Measurements from ENCODE around the gene PTPRJ. TPM values are rescaled to one million over a fixed set of nuclear protein-coding genes. Genes with fewer than 3 reads are reported as not detected.

The PTPRJ gene
- total RNA-seq, 1 donor: 10.9 TPM

- Histone ChIP-seq H3K27me3 (ENCODE audit: insufficient read depth, low read length) (no peaks in the 10 kb centered on the region), H4K20me1 (ENCODE audit: insufficient read depth, low read length) (no peaks in the 10 kb centered on the region), H2AFZ (ENCODE audit: low read length) (no peak overlapping the region), H3K4me1 (ENCODE audit: insufficient read depth, low read length) (peaks cover 6% of the 10 kb centered on the region), H3K4me2 (ENCODE audit: insufficient read depth, low read length) (no peak overlapping the region), H3K9me3 (ENCODE audit: low read depth, low read length) (no peaks in the 10 kb centered on the region), H3K4me3 (ENCODE audit: insufficient read depth, low read length) (no peak overlapping the region), H3K79me2 (ENCODE audit: insufficient read depth, low read length) (no peaks in the 10 kb centered on the region), H3K27ac (ENCODE audit: low read depth, low read length) (no peak overlapping the region), H3K36me3 (ENCODE audit: insufficient read depth, low read length) (peaks cover 59% of the 10 kb centered on the region)
- TF ChIP-seq CTCF (IDR thresholded peaks at IDR 0.05; ENCODE audit: extremely low read depth, low read depth, low read length): no peak
- no peak for DNase-seq (ENCODE audit: insufficient read length, low spot score, missing footprints)
Observed at GRCh38 chr11:48124880-48125279, 144.5 kb downstream of the PTPRJ start.

GRCh38 chr11:48125866-48126265, 145.5 kb downstream of the PTPRJ start:
- TF ChIP-seq CTCF (IDR thresholded peaks at IDR 0.05; ENCODE audit: extremely low read depth, low read depth, low read length): no peak
- no peak for DNase-seq (ENCODE audit: insufficient read length, low spot score, missing footprints)
- Histone ChIP-seq H3K4me3 (ENCODE audit: insufficient read depth, low read length) (no peak overlapping the region), H3K4me1 (ENCODE audit: insufficient read depth, low read length) (peaks cover 6% of the 10 kb centered on the region), H3K36me3 (ENCODE audit: insufficient read depth, low read length) (peaks cover 65% of the 10 kb centered on the region), H3K4me2 (ENCODE audit: insufficient read depth, low read length) (no peak overlapping the region), H2AFZ (ENCODE audit: low read length) (no peak overlapping the region), H3K79me2 (ENCODE audit: insufficient read depth, low read length) (no peaks in the 10 kb centered on the region), H3K27me3 (ENCODE audit: insufficient read depth, low read length) (no peaks in the 10 kb centered on the region), H4K20me1 (ENCODE audit: insufficient read depth, low read length) (no peaks in the 10 kb centered on the region), H3K9me3 (ENCODE audit: low read depth, low read length) (no peaks in the 10 kb centered on the region), H3K27ac (ENCODE audit: low read depth, low read length) (no peak overlapping the region)

GRCh38 chr11:48127521-48128183, 147.3 kb downstream of the PTPRJ start:
- TF ChIP-seq CTCF (IDR thresholded peaks at IDR 0.05; ENCODE audit: extremely low read depth, low read depth, low read length): no peak
- Histone ChIP-seq H3K4me3 (ENCODE audit: insufficient read depth, low read length) (no peak overlapping the region), H3K27ac (ENCODE audit: low read depth, low read length) (no peak overlapping the region), H4K20me1 (ENCODE audit: insufficient read depth, low read length) (no peaks in the 10 kb centered on the region), H2AFZ (ENCODE audit: low read length) (no peak overlapping the region), H3K9me3 (ENCODE audit: low read depth, low read length) (no peaks in the 10 kb centered on the region), H3K36me3 (ENCODE audit: insufficient read depth, low read length) (peaks cover 55% of the 10 kb centered on the region), H3K79me2 (ENCODE audit: insufficient read depth, low read length) (no peaks in the 10 kb centered on the region), H3K27me3 (ENCODE audit: insufficient read depth, low read length) (no peaks in the 10 kb centered on the region), H3K4me1 (ENCODE audit: insufficient read depth, low read length) (peaks cover 6% of the 10 kb centered on the region), H3K4me2 (ENCODE audit: insufficient read depth, low read length) (no peak overlapping the region)
- DNase-seq (ENCODE audit: insufficient read length, low spot score, missing footprints): no peak

- Histone ChIP-seq H2AFZ (ENCODE audit: low read length) (no peak overlapping the region), H3K36me3 (ENCODE audit: insufficient read depth, low read length) (peaks cover 41% of the 10 kb centered on the region), H3K9me3 (ENCODE audit: low read depth, low read length) (no peaks in the 10 kb centered on the region), H3K4me3 (ENCODE audit: insufficient read depth, low read length) (no peak overlapping the region), H3K79me2 (ENCODE audit: insufficient read depth, low read length) (no peaks in the 10 kb centered on the region), H3K27ac (ENCODE audit: low read depth, low read length) (no peak overlapping the region), H3K27me3 (ENCODE audit: insufficient read depth, low read length) (no peaks in the 10 kb centered on the region), H4K20me1 (ENCODE audit: insufficient read depth, low read length) (no peaks in the 10 kb centered on the region), H3K4me2 (ENCODE audit: insufficient read depth, low read length) (no peak overlapping the region), H3K4me1 (ENCODE audit: insufficient read depth, low read length) (no peaks in the 10 kb centered on the region)
- TF ChIP-seq CTCF (IDR thresholded peaks at IDR 0.05; ENCODE audit: extremely low read depth, low read depth, low read length): no peak
- DNase-seq (ENCODE audit: insufficient read length, low spot score, missing footprints): no peak
Observed at GRCh38 chr11:48129697-48130395, 149.5 kb downstream of the PTPRJ start.
